Measurements from ENCODE around the gene ERCC5. TPM values are rescaled to one million over a fixed set of nuclear protein-coding genes. Genes with fewer than 3 reads are reported as not detected.

The ERCC5 gene
- total RNA-seq: 46.8 and 57.1 TPM in 2 replicates

DNA sequence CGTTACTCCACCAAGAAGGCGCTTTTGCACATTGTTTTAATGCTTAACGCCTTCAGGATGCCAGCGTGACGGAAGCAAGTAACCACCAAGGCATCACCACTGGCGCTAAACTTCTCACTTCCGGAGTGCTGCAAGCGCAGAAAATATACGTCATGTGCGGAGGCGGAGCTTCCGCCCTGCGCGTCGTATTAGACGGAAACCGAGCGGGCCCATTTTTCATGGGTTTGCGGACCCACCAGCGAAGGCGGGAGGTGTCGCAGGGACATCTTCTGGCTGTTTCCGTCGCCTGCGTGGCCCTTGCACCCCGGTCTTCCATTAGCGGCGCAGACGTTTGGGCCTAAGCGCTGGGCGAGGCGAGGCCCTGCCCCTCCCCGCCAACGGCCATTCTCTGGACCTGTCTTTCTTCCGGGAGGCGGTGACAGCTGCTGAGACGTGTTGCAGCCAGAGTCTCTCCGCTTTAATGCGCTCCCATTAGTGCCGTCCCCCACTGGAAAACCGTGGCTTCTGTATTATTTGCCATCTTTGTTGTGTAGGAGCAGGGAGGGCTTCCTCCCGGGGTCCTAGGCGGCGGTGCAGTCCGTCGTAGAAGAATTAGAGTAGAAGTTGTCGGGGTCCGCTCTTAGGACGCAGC lies at the start of gene ERCC5:
Gene ERCC5, plus strand, starts transcription at position 403 of the 631 bp plus-strand sequence. CDS start 235 bp downstream, outside the sequence.
- intact Hi-C loops (cut with micrococcal nuclease): loop anchor here (1.0 to 5.0 kb wide), 7 partner anchors 25 to 451 kb away; partner anchors contain the start of genes TEX30 and TPP2
- H3K9me3 Mint-ChIP-seq: no peaks in the 10 kb centered on the region
- H3K27me3 Mint-ChIP-seq (ENCODE audit: low read depth): no peaks in the 10 kb centered on the region
- H3K4me1 Mint-ChIP-seq (ENCODE audit: low read depth): peaks cover 35% of the 10 kb centered on the region
- peaks cover 18% of the 10 kb centered on the region for H3K36me3 Mint-ChIP-seq (ENCODE audit: low read depth)
- H3K27ac Mint-ChIP-seq: peak within 1 kb of the TSS; percentile 99
- H3K4me3 Mint-ChIP-seq (ENCODE audit: low read depth): peak within 1 kb of the TSS; percentile 98
- DNase-seq (ENCODE audit: low spot score): peak; percentile 96

DNA sequence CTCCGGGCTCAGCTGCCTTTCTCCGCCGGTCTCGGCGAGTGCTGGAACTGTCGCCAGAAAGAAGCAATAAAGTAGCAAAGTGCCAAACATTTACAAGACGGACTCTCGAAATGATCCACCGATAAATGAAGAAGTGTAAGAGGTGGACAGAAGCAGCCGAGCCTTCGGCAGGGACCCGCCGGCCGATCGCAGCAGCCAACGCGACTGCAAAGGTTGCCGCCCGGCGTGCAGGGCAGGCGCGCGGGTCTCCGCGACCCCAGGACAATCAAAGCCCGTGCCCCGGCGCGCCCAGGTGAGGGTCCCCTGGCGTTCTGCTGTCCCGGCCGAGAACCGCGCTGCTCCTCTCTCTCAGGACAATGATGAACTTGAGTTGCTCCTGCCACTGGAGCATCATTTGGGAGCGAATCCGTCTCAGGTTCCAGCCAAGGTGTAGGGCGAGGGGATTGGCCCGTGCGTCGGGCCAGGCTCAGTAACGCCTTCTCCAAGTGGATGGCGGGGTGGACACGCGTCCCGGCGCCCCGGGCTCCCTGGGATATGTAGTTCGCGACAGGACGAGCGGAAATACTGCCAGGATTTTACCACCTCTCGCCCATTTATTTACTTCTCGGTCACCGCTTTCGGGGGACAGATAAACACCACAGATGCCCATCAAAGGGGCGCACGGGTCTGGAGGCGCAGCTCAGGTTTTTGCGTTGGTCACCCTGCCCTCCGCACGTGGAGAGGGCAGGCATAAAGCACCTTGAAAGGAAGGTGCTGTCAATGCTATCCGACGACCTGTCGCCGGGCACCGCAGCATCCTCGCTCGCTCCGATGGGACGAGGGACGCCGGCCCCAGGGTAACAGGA lies 47.0 kb upstream of the ERCC5 start, which contains the start of the genes BIVM and POGLUT2:
Gene BIVM, plus strand, starts transcription at position 539 of the 845 bp plus-strand sequence. CDS start 8,149 bp downstream, outside the sequence.
Gene POGLUT2, minus strand, starts transcription at position 396 of the 845 bp plus-strand sequence. Its CDS starts 306 bp downstream, at position 90.
- Mint-ChIP-seq H3K4me3 (ENCODE audit: low read depth) (peak within 1 kb of the TSS; percentile 95), H3K27me3 (ENCODE audit: low read depth) (no peaks in the 10 kb centered on the region), H3K9me3 (no peaks in the 10 kb centered on the region), H3K27ac (peak within 1 kb of the TSS; percentile 89), H3K36me3 (ENCODE audit: low read depth) (peaks cover 37% of the 10 kb centered on the region), H3K4me1 (ENCODE audit: low read depth) (peaks cover 37% of the 10 kb centered on the region)
- intact Hi-C loops (cut with micrococcal nuclease): loop anchor here (1.0 to 5.0 kb wide), 2 partner anchors 20 to 117 kb away; no protein-coding TSS in a partner anchor
- DNase-seq (ENCODE audit: low spot score): peak; percentile 83

DNA sequence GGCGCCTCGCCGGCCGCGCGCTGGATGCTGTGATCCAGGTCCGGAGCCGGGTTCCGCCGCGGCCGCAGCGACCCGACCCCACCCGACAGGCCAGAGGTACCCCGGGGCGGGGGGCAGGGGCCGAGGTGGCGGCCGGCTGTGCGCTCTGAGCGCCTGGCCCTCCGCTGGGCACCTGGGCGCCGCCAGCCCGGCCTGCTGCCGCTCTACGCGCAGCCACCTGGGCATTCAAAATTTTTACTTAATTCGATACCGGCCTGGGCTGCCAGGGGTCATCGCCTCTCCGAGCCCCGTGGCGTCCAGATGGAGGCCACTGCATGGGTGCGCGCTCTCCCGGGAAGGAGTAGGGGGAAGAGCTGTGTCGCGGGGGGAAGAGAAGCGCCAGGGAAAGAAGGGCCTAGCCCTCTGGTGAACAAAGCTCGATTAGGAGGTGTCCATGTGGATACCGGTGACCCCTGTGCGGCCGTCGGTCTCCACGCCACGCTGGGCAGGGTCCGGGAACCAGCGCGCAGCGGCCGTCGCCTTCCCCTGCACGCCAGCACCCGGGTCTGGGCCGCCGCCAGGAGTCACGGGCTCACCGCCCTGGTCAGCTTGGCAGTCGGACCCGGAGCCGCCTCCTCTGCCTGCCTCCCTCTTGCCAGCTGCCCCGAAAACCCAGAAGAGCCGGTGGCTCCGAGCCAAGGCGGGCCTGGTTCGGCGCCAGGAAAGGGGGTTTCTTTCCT lies 46.2 kb upstream of the ERCC5 start:
- H3K27me3 Mint-ChIP-seq (ENCODE audit: low read depth): no peaks in the 10 kb centered on the region
- H3K36me3 Mint-ChIP-seq (ENCODE audit: low read depth): peaks cover 35% of the 10 kb centered on the region
- H3K4me3 Mint-ChIP-seq (ENCODE audit: low read depth): peak overlapping the region; percentile 95
- peaks cover 38% of the 10 kb centered on the region for H3K4me1 Mint-ChIP-seq (ENCODE audit: low read depth)
- intact Hi-C loops (cut with micrococcal nuclease): loop anchor here (1.0 to 5.0 kb wide), 6 partner anchors 20 to 203 kb away; partner anchors contain the start of genes TEX30 and TPP2
- peak overlapping the region; percentile 89 for H3K27ac Mint-ChIP-seq
- peak; percentile 26 for DNase-seq (ENCODE audit: low spot score)
- no peaks in the 10 kb centered on the region for H3K9me3 Mint-ChIP-seq

DNA sequence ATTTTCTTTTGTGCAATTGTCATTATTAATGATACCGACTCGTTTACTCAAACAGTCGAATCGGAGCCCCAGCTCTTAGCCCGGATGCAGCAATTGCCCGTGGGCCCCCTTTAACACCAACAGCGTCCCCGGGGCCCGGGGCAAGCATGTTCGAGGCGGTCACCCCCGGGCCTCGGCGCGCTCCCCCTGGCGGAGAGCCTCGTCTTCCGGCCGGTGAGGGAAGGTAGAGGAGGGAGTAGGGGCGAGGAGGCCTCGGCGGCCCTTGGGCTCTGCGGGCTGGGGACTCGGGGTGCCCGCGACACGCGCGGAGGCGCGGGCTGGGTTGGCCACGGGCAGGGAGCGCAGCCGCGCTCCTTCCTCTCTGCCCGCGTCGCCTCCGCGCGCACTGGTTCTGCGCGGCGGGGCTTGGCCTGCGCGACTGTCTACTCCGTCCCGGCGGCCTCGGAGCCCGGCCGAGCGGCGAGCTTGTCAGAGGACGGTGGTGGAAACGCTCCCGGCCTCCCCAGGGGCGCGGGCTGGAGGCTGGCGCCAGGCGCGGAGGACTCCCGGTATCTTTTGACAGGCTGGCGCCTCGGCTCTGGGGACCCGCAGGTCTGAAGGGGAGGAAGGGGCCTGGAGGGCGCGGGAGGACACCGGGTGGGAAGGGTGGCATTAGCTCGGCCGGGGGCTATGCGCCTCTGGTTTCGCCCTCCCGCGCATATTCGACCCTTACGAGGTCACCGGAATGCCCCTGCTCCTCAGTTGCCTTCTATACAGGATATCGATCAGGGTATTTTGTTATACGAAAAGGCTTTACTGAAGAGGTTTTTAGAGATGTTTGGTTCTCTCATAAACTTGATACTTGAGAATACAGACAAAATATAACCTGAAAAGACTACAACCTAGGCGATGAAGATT lies 45.4 kb upstream of the ERCC5 start:
- intact Hi-C loops (cut with micrococcal nuclease): loop anchor here (1.0 to 2.0 kb wide), 4 partner anchors 27 to 204 kb away; partner anchors contain the start of genes TEX30 and TPP2
- Mint-ChIP-seq H3K27me3 (ENCODE audit: low read depth) (no peaks in the 10 kb centered on the region), H3K27ac (peak overlapping the region; percentile 89), H3K4me3 (ENCODE audit: low read depth) (peak overlapping the region; percentile 95), H3K36me3 (ENCODE audit: low read depth) (peaks cover 42% of the 10 kb centered on the region), H3K4me1 (ENCODE audit: low read depth) (peaks cover 41% of the 10 kb centered on the region), H3K9me3 (no peaks in the 10 kb centered on the region)
- DNase-seq (ENCODE audit: low spot score): peak; percentile 82

DNA sequence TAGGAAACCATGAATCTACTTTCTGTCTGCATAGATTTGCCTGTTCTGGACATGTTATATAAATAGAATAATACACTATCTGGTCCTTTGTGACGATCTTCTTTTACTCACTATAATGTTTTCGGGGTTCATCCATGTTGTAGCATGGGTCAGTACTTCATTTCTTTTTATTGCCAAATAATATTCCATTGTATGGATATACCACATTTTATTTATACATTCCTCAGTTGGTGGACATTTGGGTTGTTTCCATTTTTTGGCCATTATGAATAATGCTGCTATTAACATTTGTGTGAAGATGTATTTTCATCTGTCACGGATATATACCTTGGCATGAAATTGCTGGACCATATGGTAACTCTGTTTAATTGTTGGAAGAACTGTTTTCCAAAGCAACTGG lies 40.2 kb upstream of the ERCC5 start:
- intact Hi-C loops (cut with micrococcal nuclease): no loop called here
- no peak for DNase-seq (ENCODE audit: low spot score)
- Mint-ChIP-seq H3K27me3 (ENCODE audit: low read depth) (no peaks in the 10 kb centered on the region), H3K27ac (no peak overlapping the region), H3K4me3 (ENCODE audit: low read depth) (no peak overlapping the region), H3K36me3 (ENCODE audit: low read depth) (peaks cover 65% of the 10 kb centered on the region), H3K9me3 (peaks cover 5% of the 10 kb centered on the region), H3K4me1 (ENCODE audit: low read depth) (peaks cover 33% of the 10 kb centered on the region)

DNA sequence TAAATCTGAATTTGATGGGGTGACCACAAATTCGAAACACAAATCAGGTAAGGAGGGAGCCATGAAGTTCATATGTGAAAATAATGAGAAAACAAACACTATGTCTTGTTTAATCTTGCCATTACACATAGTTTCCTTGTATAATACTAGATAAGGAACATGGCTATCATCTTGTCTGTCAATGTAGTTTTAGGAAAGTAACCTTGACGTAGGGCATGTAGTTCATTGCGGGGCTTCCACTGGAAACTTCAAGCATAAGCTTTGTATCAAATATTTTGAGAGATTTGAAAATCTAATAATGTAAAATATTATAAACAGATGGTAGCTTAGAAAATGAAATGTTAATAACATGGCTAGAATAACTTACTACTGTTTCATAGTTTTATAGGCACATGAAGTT lies 38.1 kb upstream of the ERCC5 start:
- H3K4me3 Mint-ChIP-seq (ENCODE audit: low read depth): no peak overlapping the region
- H3K4me1 Mint-ChIP-seq (ENCODE audit: low read depth): peaks cover 26% of the 10 kb centered on the region
- peaks cover 16% of the 10 kb centered on the region for H3K9me3 Mint-ChIP-seq
- intact Hi-C loops (cut with micrococcal nuclease): no loop called here
- H3K27ac Mint-ChIP-seq: no peak overlapping the region
- no peak for DNase-seq (ENCODE audit: low spot score)
- H3K27me3 Mint-ChIP-seq (ENCODE audit: low read depth): no peaks in the 10 kb centered on the region
- peaks cover 78% of the 10 kb centered on the region for H3K36me3 Mint-ChIP-seq (ENCODE audit: low read depth)

DNA sequence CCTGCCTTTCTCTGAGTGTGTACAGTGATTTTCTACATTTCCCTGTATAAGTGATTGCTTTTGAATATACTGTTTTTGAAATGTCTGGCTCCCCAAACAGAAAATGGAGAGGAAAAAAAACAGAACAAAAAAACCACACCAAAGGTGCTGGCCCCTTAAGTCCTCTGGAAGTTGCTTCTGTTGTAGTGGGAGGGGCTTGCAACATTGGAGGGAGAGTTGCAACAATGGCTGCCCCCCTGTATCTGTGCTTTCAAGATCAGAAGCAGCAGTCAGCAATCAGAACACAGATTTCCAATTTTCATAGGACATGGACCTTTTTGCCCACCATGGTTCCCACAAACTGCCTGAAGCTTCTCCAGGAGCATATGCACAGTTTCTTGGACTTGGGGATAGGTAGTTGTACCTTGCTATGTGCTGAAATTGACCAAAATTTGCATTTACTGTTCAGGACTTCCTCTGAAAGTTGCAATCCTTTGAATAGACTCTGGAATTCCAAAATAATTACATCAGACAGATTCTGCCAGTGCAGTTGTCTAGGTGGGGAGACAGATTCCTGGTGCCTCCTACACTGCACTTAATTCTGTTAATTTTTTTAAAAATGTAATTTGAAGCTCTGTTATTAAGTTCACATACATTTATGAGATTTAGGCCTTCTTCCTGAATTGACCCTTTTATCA lies 33.1 kb upstream of the ERCC5 start:
- H3K9me3 Mint-ChIP-seq: peaks cover 16% of the 10 kb centered on the region
- H3K4me3 Mint-ChIP-seq (ENCODE audit: low read depth): no peak overlapping the region
- peaks cover 26% of the 10 kb centered on the region for H3K4me1 Mint-ChIP-seq (ENCODE audit: low read depth)

DNA sequence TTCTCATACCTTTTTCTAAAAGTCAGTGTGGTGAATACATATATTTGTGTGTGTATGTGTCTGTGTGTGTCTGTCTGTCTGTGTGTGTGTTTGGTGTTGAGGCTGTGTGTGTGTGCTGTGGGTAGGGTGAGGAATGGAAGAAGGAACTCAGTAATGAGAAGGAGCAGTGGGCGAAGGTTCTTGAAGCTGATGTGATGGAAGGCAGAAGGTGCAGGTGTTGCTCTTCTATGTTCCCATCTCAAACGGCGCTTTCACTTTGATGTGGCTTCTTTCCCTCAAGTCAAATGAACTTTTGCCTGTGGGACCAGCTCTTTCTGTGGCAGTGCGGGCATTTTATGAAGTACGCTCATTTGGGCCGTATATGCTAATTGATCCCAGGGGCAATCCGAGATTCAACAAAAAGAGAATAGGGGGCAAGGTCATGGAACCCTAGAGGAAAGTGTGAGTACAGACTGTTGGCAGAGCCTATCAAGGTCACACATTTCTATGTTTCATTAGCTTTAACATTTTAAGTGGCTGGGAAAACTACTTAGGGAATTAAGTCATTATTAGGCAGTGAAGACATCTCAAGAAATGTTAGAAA lies 31.7 kb upstream of the ERCC5 start:
- DNase-seq (ENCODE audit: low spot score): no peak
- intact Hi-C loops (cut with micrococcal nuclease): loop anchor here (5.0 kb wide), 1 partner anchor 42 kb away; the partner anchor contains the start of gene TEX30
- H3K4me1 Mint-ChIP-seq (ENCODE audit: low read depth): peaks cover 30% of the 10 kb centered on the region
- H3K9me3 Mint-ChIP-seq: peaks cover 16% of the 10 kb centered on the region
- no peak overlapping the region for H3K4me3 Mint-ChIP-seq (ENCODE audit: low read depth)
- H3K27ac Mint-ChIP-seq: peak overlapping the region; percentile 2
- H3K36me3 Mint-ChIP-seq (ENCODE audit: low read depth): peaks cover 67% of the 10 kb centered on the region
- no peaks in the 10 kb centered on the region for H3K27me3 Mint-ChIP-seq (ENCODE audit: low read depth)

More for the DNA sequence above, 33.1 kb upstream of the ERCC5 start:
- intact Hi-C loops (cut with micrococcal nuclease): loop anchor here (5.0 kb wide), 1 partner anchor 40 kb away; the partner anchor contains the start of gene TEX30
- no peak for DNase-seq (ENCODE audit: low spot score)
- Mint-ChIP-seq H3K36me3 (ENCODE audit: low read depth) (peaks cover 67% of the 10 kb centered on the region), H3K27me3 (ENCODE audit: low read depth) (no peaks in the 10 kb centered on the region), H3K27ac (no peak overlapping the region)

DNA sequence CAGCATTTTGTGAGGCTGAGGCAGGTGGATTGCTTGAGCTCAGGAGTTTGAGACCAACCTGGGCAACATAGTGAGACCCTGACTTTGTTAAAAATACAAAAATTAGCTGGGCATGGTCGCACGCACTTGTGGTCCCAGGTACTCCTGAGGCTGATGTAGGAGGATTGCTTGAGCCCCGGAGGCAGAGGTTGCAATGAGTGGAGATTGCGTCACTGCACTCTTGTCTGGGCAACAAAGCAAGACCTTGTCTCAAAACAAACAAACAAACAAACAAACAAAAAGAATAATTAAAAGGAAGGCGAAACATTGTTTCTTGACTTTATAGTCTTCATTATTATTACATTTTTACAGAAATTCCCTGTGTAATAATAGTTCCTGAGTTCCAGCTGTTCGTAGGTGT lies 31.0 kb upstream of the ERCC5 start:
- peaks cover 67% of the 10 kb centered on the region for H3K36me3 Mint-ChIP-seq (ENCODE audit: low read depth)
- H3K9me3 Mint-ChIP-seq: peaks cover 15% of the 10 kb centered on the region
- no peak overlapping the region for H3K4me3 Mint-ChIP-seq (ENCODE audit: low read depth)
- no peaks in the 10 kb centered on the region for H3K27me3 Mint-ChIP-seq (ENCODE audit: low read depth)
- H3K4me1 Mint-ChIP-seq (ENCODE audit: low read depth): peaks cover 30% of the 10 kb centered on the region
- no peak for DNase-seq (ENCODE audit: low spot score)
- no peak overlapping the region for H3K27ac Mint-ChIP-seq
- intact Hi-C loops (cut with micrococcal nuclease): loop anchor here (5.0 kb wide), 1 partner anchor 42 kb away; the partner anchor contains the start of gene TEX30

DNA sequence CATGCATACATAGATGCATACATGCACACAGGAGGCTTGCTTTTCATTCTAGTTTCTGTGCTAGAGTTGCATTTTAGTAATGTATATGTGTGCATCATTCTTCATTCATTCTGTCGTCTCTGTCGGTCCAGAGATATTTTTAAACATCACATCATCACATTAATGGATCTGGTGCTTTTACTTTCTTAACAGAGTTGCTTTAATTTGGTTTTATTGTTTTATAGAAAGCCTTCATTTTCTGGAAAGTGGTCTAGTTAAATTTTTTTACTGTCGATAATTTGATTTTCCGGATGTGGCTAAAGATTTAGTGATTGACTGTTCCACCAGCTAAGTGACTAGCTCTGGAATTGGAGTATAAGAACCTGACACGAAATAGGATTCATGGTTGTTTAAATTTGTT lies 30.0 kb upstream of the ERCC5 start:
- no peak overlapping the region for H3K4me3 Mint-ChIP-seq (ENCODE audit: low read depth)
- DNase-seq (ENCODE audit: low spot score): no peak
- H3K27ac Mint-ChIP-seq: no peak overlapping the region
- peaks cover 30% of the 10 kb centered on the region for H3K4me1 Mint-ChIP-seq (ENCODE audit: low read depth)
- H3K27me3 Mint-ChIP-seq (ENCODE audit: low read depth): no peaks in the 10 kb centered on the region
- intact Hi-C loops (cut with micrococcal nuclease): no loop called here
- peaks cover 66% of the 10 kb centered on the region for H3K36me3 Mint-ChIP-seq (ENCODE audit: low read depth)
- H3K9me3 Mint-ChIP-seq: peaks cover 10% of the 10 kb centered on the region

DNA sequence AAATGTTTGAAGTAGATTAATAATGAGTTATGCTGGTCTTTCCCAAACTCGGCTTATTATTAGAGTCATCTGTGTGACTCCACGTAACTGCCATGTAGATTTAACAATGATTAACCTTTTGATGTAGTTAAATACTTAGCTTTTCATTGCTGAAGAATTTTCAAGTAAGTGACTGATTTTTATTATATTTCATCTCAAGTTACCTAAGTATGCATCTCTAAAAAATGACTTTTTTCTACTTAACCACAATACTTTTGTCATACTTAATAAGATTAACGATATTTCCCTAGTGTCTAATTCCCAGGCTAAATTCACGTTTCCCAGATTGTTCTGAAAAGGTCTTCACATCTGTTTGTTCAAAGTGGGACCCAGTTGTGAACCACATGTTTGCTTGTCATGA lies 29.1 kb upstream of the ERCC5 start:
- Mint-ChIP-seq H3K27me3 (ENCODE audit: low read depth) (no peaks in the 10 kb centered on the region), H3K9me3 (peaks cover 6% of the 10 kb centered on the region), H3K4me1 (ENCODE audit: low read depth) (peaks cover 30% of the 10 kb centered on the region), H3K4me3 (ENCODE audit: low read depth) (no peak overlapping the region), H3K27ac (no peak overlapping the region), H3K36me3 (ENCODE audit: low read depth) (peaks cover 58% of the 10 kb centered on the region)
- intact Hi-C loops (cut with micrococcal nuclease): no loop called here
- DNase-seq (ENCODE audit: low spot score): no peak

Data from activated T-helper 2 cell treated with anti-CD3 and anti-CD28 coated beads, Interferon-gamma antibody, Interleukin-2, Interleukin-4, amounts not matched to agents 10 μg/mL and 5 μg/mL and 100 μg/mL, durations not matched to agents 14 hours and 24 hours and 36 hours (primary cell).